Measurements from ENCODE around the gene ANXA2. TPM values are rescaled to one million over a fixed set of nuclear protein-coding genes. Genes with fewer than 3 reads are reported as not detected.

The ANXA2 gene
- total and polyA plus RNA-seq, 2 experiments from 2014 or later = 202 to 225 TPM

GRCh38 chr15:60396560-60396957 lies 1.2 kb downstream of the ANXA2 start (continued):
- TF ChIP-seq ZNF462 (CRISPR knock-in tag; IDR thresholded peaks at IDR 0.05) (no peak), ETS1 (IDR thresholded peaks at IDR 0.05) (no peak), REST (IDR thresholded peaks at IDR 0.05; ENCODE audit: unreplicated experiment) (no peak), CTCF (conservative IDR thresholded peaks at IDR 0.05; ENCODE audit: low read depth in 2 of 2) (no peak), NANOG (IDR thresholded peaks at IDR 0.05; ENCODE audit: borderline replicate concordance) (no peak), CREB1 (CRISPR knock-in tag; IDR thresholded peaks at IDR 0.05; ENCODE audit: low read depth) (no peak), EZH2phosphoT487 (IDR thresholded peaks at IDR 0.05; ENCODE audit: unreplicated experiment) (no peak), JUNB (IDR thresholded peaks at IDR 0.05; ENCODE audit: unreplicated experiment) (no peak), ZNF331 (CRISPR knock-in tag; IDR thresholded peaks at IDR 0.05; ENCODE audit: low read depth) (no peak)

Measured in GM23338 (cell line).